Measurements from ENCODE around the gene VASH2. TPM values are rescaled to one million over a fixed set of nuclear protein-coding genes. Genes with fewer than 3 reads are reported as not detected.

VASH2 gene
- total RNA-seq, 4 donors from 2014 or later, result 1.5 TPM; not detected in 3

DNA sequence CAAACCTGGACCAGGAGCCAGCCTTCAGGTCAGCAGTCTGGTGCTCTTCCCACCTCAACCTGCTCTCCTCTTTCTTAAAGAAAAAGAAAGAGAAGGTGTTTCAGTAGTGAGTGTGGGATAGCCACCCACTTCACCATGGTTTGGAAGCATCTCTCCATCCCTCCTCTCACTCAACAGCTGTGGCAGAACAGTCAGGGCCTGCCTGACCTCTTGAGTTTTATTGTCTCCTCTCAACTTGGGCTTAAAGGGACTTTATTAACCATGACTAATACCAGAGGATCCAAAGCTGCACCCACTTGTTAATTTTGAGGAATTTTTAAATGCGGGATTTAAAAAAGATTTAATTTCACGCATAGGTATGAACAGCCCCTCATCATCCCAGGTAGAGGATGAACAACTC lies 570 bp upstream of the VASH2 start:
- peaks cover 0 to 3% (median 0%) of the 10 kb centered on the region in 3 donors for H3K27me3 ChIP-seq
- DNase-seq, result no peak

DNA sequence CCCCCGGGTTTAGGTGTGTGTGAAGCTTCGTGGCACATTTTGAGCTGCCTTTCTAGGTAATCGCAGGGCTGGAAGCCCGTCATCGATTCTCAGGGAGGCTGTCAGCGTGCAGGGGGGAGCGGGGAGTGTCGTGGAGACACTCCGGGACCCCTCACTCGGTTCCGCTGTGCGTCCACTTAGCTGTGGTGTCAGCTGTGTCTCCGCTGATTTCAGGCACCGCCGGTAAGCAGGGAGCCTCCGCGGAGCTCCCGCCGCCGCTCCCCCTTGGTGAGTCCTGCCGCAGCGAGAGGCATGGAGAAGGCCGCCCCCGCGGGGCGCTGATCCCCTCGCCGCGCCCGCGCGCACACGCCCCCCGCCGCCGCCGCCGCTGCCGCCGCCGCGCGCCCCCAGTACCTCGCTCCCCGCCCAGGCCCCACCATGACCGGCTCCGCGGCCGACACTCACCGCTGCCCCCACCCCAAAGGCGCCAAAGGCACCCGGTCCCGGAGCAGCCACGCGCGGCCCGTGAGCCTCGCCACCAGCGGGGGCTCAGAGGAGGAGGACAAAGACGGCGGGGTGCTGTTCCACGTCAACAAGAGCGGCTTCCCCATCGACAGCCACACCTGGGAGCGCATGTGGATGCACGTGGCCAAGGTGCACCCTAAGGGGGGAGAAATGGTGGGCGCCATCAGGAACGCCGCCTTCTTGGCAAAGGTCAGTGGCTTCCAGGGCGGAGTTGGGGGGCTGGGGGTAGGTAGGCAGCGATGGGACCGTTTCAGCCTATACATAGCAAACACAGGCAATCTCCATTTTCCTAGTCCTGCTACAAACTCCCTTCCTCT lies 995 bp downstream of the VASH2 start:
- Histone ChIP-seq H3K27ac (no peak overlapping the region), H3K4me1 (peaks cover 16 to 19% of the 10 kb centered on the region in 2 donors), H3K9me3 (no peaks in the 10 kb centered on the region), H3K36me3 (no peaks in the 10 kb centered on the region), H3K27me3 (peaks cover 0 to 3% (median 0%) of the 10 kb centered on the region in 3 donors), H3K4me3 (peak overlapping the region; percentile 37 to 70 (median 64))
- ATAC-seq (no peak), DNase-seq (no peak)
- in situ Hi-C loops (cut with MboI; ENCODE audit: low sequenced_read_pairs in 4 of 4) (no loop called here), intact Hi-C loops (cut with DNase I; ENCODE audit: low total_unique reads) (no loop called here)
- no peak for TF ChIP-seq POLR2A (IDR thresholded peaks at IDR 0.05)
- TF ChIP-seq, protein P1, sequence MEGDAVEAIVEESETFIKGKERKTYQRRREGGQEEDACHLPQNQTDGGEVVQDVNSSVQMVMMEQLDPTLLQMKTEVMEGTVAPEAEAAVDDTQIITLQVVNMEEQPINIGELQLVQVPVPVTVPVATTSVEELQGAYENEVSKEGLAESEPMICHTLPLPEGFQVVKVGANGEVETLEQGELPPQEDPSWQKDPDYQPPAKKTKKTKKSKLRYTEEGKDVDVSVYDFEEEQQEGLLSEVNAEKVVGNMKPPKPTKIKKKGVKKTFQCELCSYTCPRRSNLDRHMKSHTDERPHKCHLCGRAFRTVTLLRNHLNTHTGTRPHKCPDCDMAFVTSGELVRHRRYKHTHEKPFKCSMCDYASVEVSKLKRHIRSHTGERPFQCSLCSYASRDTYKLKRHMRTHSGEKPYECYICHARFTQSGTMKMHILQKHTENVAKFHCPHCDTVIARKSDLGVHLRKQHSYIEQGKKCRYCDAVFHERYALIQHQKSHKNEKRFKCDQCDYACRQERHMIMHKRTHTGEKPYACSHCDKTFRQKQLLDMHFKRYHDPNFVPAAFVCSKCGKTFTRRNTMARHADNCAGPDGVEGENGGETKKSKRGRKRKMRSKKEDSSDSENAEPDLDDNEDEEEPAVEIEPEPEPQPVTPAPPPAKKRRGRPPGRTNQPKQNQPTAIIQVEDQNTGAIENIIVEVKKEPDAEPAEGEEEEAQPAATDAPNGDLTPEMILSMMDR (IDR thresholded peaks at IDR 0.05 in 4 of 5, conservative IDR thresholded peaks at IDR 0.05 in 1 of 5), result no peak

More for the DNA sequence above, 570 bp upstream of the VASH2 start:
- in situ Hi-C loops (cut with MboI; ENCODE audit: low sequenced_read_pairs in 4 of 4) (no loop called here), intact Hi-C loops (cut with DNase I; ENCODE audit: low total_unique reads) (no loop called here)
- Histone ChIP-seq H3K27ac (no peak overlapping the region), H3K36me3 (no peaks in the 10 kb centered on the region), H3K4me3 (peak overlapping the region; percentile 33 to 70 (median 64)), H3K4me1 (peaks cover 16 to 19% of the 10 kb centered on the region in 2 donors), H3K9me3 (no peaks in the 10 kb centered on the region)
- TF ChIP-seq POLR2A (IDR thresholded peaks at IDR 0.05), result no peak
- TF ChIP-seq, protein P1 (IDR thresholded peaks at IDR 0.05 in 4 of 5, conservative IDR thresholded peaks at IDR 0.05 in 1 of 5), result no peak
- no peak for ATAC-seq

DNA sequence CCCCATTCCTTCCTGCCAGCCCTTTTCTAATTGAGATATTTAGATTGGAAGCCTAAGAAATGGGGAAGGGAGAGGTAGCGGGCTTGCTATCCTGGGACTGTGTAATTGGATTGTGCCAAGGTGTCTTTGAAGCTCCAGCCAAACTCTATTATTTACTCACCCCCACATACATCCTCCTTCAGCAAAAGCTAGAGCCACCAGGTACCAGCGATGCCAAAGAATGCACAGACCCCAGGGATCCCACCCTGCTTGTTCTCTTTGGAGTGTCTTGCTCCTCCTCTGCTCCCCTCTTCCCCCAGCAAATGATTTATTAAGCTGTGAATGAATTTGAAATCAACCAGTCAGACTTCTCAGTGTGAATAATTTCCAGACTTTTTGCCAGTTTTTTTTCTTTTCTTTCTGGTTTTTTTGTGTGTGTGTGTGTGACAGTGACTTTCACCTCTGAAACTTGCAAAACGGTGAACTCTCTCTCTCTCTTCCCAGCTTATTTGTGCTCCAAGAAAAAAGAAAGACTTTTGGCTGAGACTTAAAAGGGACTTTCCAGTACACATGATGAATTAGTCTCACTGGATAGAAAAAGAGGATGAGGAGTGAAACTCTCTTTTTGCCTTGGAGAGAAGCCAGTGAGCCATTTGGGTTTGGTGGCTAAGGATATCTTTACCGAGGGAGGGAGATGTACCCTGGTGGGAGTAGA lies 1.8 kb downstream of the VASH2 start:
- H3K4me3 ChIP-seq, result no peak overlapping the region
- no peaks in the 10 kb centered on the region for H3K9me3 ChIP-seq
- H3K4me1 ChIP-seq, result peaks cover 16 to 19% of the 10 kb centered on the region in 2 donors
- no peak overlapping the region for H3K27ac ChIP-seq
- no peaks in the 10 kb centered on the region for H3K36me3 ChIP-seq
- no peak for TF ChIP-seq POLR2A (IDR thresholded peaks at IDR 0.05)
- TF ChIP-seq, protein P1 (IDR thresholded peaks at IDR 0.05 in 4 of 5, conservative IDR thresholded peaks at IDR 0.05 in 1 of 5), result no peak
- peaks cover 0 to 3% (median 0%) of the 10 kb centered on the region in 3 donors for H3K27me3 ChIP-seq
- intact Hi-C loops (cut with DNase I; ENCODE audit: low total_unique reads), result no loop called here
- in situ Hi-C loops (cut with MboI; ENCODE audit: low sequenced_read_pairs in 4 of 4), result no loop called here
- DNase-seq, result no peak
- no peak for ATAC-seq

DNA sequence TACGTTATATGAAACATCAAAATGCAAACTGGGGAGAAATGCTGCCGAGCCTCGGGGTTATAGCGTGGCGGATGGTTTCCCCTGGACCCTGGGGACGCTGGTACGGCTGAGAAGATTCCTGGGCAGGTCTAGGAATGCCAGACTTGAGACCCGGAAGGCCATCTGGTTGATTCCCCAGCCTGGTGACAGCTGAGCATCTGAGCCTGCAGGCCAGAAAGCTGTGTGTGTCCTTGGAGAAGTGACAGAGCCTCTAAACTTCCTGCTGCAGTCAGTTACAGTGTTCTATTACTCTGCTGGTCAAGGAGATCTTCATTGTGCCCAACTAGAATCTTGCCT lies 2.3 kb downstream of the VASH2 start:
- Histone ChIP-seq H3K36me3 (no peaks in the 10 kb centered on the region), H3K27ac (no peak overlapping the region), H3K27me3 (peaks cover 0 to 3% (median 0%) of the 10 kb centered on the region in 3 donors), H3K4me3 (no peak overlapping the region), H3K9me3 (no peaks in the 10 kb centered on the region), H3K4me1 (peaks cover 16 to 19% of the 10 kb centered on the region in 2 donors)
- DNase-seq (no peak), ATAC-seq (no peak)
- intact Hi-C loops (cut with DNase I; ENCODE audit: low total_unique reads), result no loop called here
- in situ Hi-C loops (cut with MboI; ENCODE audit: low sequenced_read_pairs in 4 of 4), result no loop called here
- no peak for TF ChIP-seq POLR2A (IDR thresholded peaks at IDR 0.05)
- TF ChIP-seq, protein P1 (IDR thresholded peaks at IDR 0.05 in 4 of 5, conservative IDR thresholded peaks at IDR 0.05 in 1 of 5), result no peak

Measured in gastrocnemius medialis (tissue), 4 donors.